ENCODE results near the gene NQO2.
"Not testable (repeated sequence)": the region's sequence is repeated elsewhere in the genome, so short reads cannot be mapped to it uniquely, and the experiment has no call there.

The NQO2 gene

GRCh38 chr6:2988426-2989331 is 11.0 kb upstream of the NQO2 start:
- no CpG with 5 or more reads among the region's 64 CpGs for whole genome bisulfite sequencing (ENCODE audit: insufficient coverage, insufficient read length)

GRCh38 chr6:2989332-2990247 is 10.1 kb upstream of the NQO2 start:
- no peak overlapping the region for H3K27ac ChIP-seq (ENCODE audit: low read length)
- H3K27me3 ChIP-seq (ENCODE audit: control insufficient read depth, insufficient read depth, low read length): no peaks in the 10 kb centered on the region
- H3K9me3 ChIP-seq (ENCODE audit: control insufficient read depth, insufficient read depth, low read length): no peaks in the 10 kb centered on the region
- no CpG with 5 or more reads among the region's 22 CpGs for WGBS (ENCODE audit: insufficient coverage, insufficient read length)
- peak; percentile 87 for DNase-seq (ENCODE audit: low read depth, low spot score)
- peaks cover 8% of the 10 kb centered on the region; the same call in 1 of the 2 replicates for H3K4me1 ChIP-seq (ENCODE audit: control insufficient read depth, insufficient read depth, low read length)
- peak overlapping the region; percentile 52; the same call in 1 of the 2 replicates for H3K4me3 ChIP-seq (ENCODE audit: low read length)
- no peaks in the 10 kb centered on the region for H3K36me3 ChIP-seq (ENCODE audit: control insufficient read depth, insufficient read depth, low read length)

More at GRCh38 chr6:2988426-2989331, 11.0 kb upstream of the NQO2 start:
- DNase-seq (ENCODE audit: low read depth, low spot score): peak; percentile 64
- H3K9me3 ChIP-seq (ENCODE audit: control insufficient read depth, insufficient read depth, low read length): no peaks in the 10 kb centered on the region
- H3K4me1 ChIP-seq (ENCODE audit: control insufficient read depth, insufficient read depth, low read length): peaks cover 8% of the 10 kb centered on the region; the same call in 1 of the 2 replicates
- H3K4me3 ChIP-seq (ENCODE audit: low read length): peak overlapping the region; percentile 52; the same call in 1 of the 2 replicates
- no peaks in the 10 kb centered on the region for H3K27me3 ChIP-seq (ENCODE audit: control insufficient read depth, insufficient read depth, low read length)
- H3K27ac ChIP-seq (ENCODE audit: low read length): peak overlapping the region; percentile 78
- H3K36me3 ChIP-seq (ENCODE audit: control insufficient read depth, insufficient read depth, low read length): no peaks in the 10 kb centered on the region

- Histone ChIP-seq H3K4me3 (ENCODE audit: low read length) (no peak overlapping the region), H3K9me3 (ENCODE audit: control insufficient read depth, insufficient read depth, low read length) (no peaks in the 10 kb centered on the region), H3K27ac (ENCODE audit: low read length) (no peak overlapping the region), H3K36me3 (ENCODE audit: control insufficient read depth, insufficient read depth, low read length) (no peaks in the 10 kb centered on the region), H3K4me1 (ENCODE audit: control insufficient read depth, insufficient read depth, low read length) (peaks cover 6% of the 10 kb centered on the region; the same call in 1 of the 2 replicates), H3K27me3 (ENCODE audit: control insufficient read depth, insufficient read depth, low read length) (no peaks in the 10 kb centered on the region)
- DNase-seq (ENCODE audit: low read depth, low spot score): no peak
- WGBS (ENCODE audit: insufficient coverage, insufficient read length): no CpG with 5 or more reads among the region's 19 CpGs
Measured at GRCh38 chr6:2990248-2990931, 9.3 kb upstream of the NQO2 start.

- Histone ChIP-seq H3K4me1 (ENCODE audit: control insufficient read depth, insufficient read depth, low read length) (peaks cover 6% of the 10 kb centered on the region; the same call in 1 of the 2 replicates), H3K36me3 (ENCODE audit: control insufficient read depth, insufficient read depth, low read length) (no peaks in the 10 kb centered on the region), H3K27ac (ENCODE audit: low read length) (no peak overlapping the region), H3K9me3 (ENCODE audit: control insufficient read depth, insufficient read depth, low read length) (no peaks in the 10 kb centered on the region), H3K27me3 (ENCODE audit: control insufficient read depth, insufficient read depth, low read length) (no peaks in the 10 kb centered on the region), H3K4me3 (ENCODE audit: low read length) (no peak overlapping the region)
- WGBS (ENCODE audit: insufficient coverage, insufficient read length): no CpG with 5 or more reads among the region's 10 CpGs
- DNase-seq (ENCODE audit: low read depth, low spot score): no peak
Measured at GRCh38 chr6:2990932-2991506, 8.7 kb upstream of the NQO2 start.

GRCh38 chr6:2992330-2992979 is 7.2 kb upstream of the NQO2 start:
- Histone ChIP-seq H3K36me3 (ENCODE audit: control insufficient read depth, insufficient read depth, low read length) (no peaks in the 10 kb centered on the region), H3K4me1 (ENCODE audit: control insufficient read depth, insufficient read depth, low read length) (peaks cover 6% of the 10 kb centered on the region; the same call in 1 of the 2 replicates), H3K27ac (ENCODE audit: low read length) (no peak overlapping the region), H3K9me3 (ENCODE audit: control insufficient read depth, insufficient read depth, low read length) (no peaks in the 10 kb centered on the region), H3K27me3 (ENCODE audit: control insufficient read depth, insufficient read depth, low read length) (no peaks in the 10 kb centered on the region), H3K4me3 (ENCODE audit: low read length) (no peak overlapping the region)
- no peak for DNase-seq (ENCODE audit: low read depth, low spot score)
- WGBS (ENCODE audit: insufficient coverage, insufficient read length): no CpG with 5 or more reads among the region's 6 CpGs

- DNase-seq (ENCODE audit: low read depth, low spot score): no peak
- Histone ChIP-seq H3K27me3 (ENCODE audit: control insufficient read depth, insufficient read depth, low read length) (no peaks in the 10 kb centered on the region), H3K9me3 (ENCODE audit: control insufficient read depth, insufficient read depth, low read length) (no peaks in the 10 kb centered on the region), H3K36me3 (ENCODE audit: control insufficient read depth, insufficient read depth, low read length) (no peaks in the 10 kb centered on the region), H3K27ac (ENCODE audit: low read length) (no peak overlapping the region), H3K4me3 (ENCODE audit: low read length) (no peak overlapping the region), H3K4me1 (ENCODE audit: control insufficient read depth, insufficient read depth, low read length) (peaks cover 4% of the 10 kb centered on the region; the same call in 1 of the 2 replicates)
- no CpG with 5 or more reads among the region's 4 CpGs for WGBS (ENCODE audit: insufficient coverage, insufficient read length)
Measured at GRCh38 chr6:2993755-2994317, 5.9 kb upstream of the NQO2 start.

GRCh38 chr6:2998249-2998997 is 1.3 kb upstream of the NQO2 start:
- no CpG with 5 or more reads among the region's 16 CpGs for WGBS (ENCODE audit: insufficient coverage, insufficient read length)
- H3K4me1 ChIP-seq (ENCODE audit: control insufficient read depth, insufficient read depth, low read length); H3K27me3 ChIP-seq (ENCODE audit: control insufficient read depth, insufficient read depth, low read length); DNase-seq (ENCODE audit: low read depth, low spot score); H3K9me3 ChIP-seq (ENCODE audit: control insufficient read depth, insufficient read depth, low read length); H3K27ac ChIP-seq (ENCODE audit: low read length); H3K36me3 ChIP-seq (ENCODE audit: control insufficient read depth, insufficient read depth, low read length): not testable (repeated sequence)
- H3K4me3 ChIP-seq (ENCODE audit: low read length): peak overlapping the region; percentile 55; the same call in 1 of the 2 replicates

- no peaks in the 10 kb centered on the region for H3K36me3 ChIP-seq (ENCODE audit: control insufficient read depth, insufficient read depth, low read length)
- no CpG with 5 or more reads among the region's 30 CpGs for WGBS (ENCODE audit: insufficient coverage, insufficient read length)
- H3K4me3 ChIP-seq (ENCODE audit: low read length): peak overlapping the region; percentile 55; the same call in 1 of the 2 replicates
- no peak for DNase-seq (ENCODE audit: low read depth, low spot score)
- no peak overlapping the region for H3K27ac ChIP-seq (ENCODE audit: low read length)
- H3K9me3 ChIP-seq (ENCODE audit: control insufficient read depth, insufficient read depth, low read length): no peaks in the 10 kb centered on the region
- H3K27me3 ChIP-seq (ENCODE audit: control insufficient read depth, insufficient read depth, low read length): no peaks in the 10 kb centered on the region
- H3K4me1 ChIP-seq (ENCODE audit: control insufficient read depth, insufficient read depth, low read length): 0 out of 2 replicates have a peak, but pooled peaks cover 2% of the 10 kb centered on the region
Measured at GRCh38 chr6:2998998-2999617, 586 bp upstream of the NQO2 start.

All from iPS DF 6.9 (cell line).